GM20431 (cell line): ENCODE data around the gene MVK.

Source experiments
- in situ Hi-C: fragments of 300-500 bp; cut with MseI, MboI; formaldehyde crosslinking; loops from one replicate; pipeline ENCODE4 v1.15.0; 2020; ENCODE audit warnings: low sequenced_read_pairs; ENCODE audit not compliant: unreplicated experiment

Gene MVK

GRCh38 chr12:109561711-109562030, 11.9 kb upstream of the MVK start:
- in situ Hi-C loops = no loop called here

- in situ Hi-C loops = no loop called here
Measured at GRCh38 chr12:109562871-109563270, 10.7 kb upstream of the MVK start.

- in situ Hi-C loops = no loop called here
Measured at GRCh38 chr12:109563291-109564284, 10.0 kb upstream of the MVK start.

GRCh38 chr12:109566424-109566823, 7.2 kb upstream of the MVK start:
- in situ Hi-C loops = no loop called here

- in situ Hi-C loops = no loop called here
Measured at GRCh38 chr12:109567296-109567695, 6.3 kb upstream of the MVK start.

- in situ Hi-C loops = no loop called here
Measured at GRCh38 chr12:109567967-109568366, 5.6 kb upstream of the MVK start.

- in situ Hi-C loops = no loop called here
Measured at GRCh38 chr12:109568486-109568885, 5.1 kb upstream of the MVK start.

- in situ Hi-C loops = no loop called here
Measured at GRCh38 chr12:109571773-109572505, 1.7 kb upstream of the MVK start.

- in situ Hi-C loops = no loop called here
Measured at GRCh38 chr12:109572506-109572845, 1.1 kb upstream of the MVK start.

- in situ Hi-C loops = no loop called here
Measured at GRCh38 chr12:109573914-109574244, 285 bp downstream of the MVK start.

- in situ Hi-C loops = no loop called here
Measured at GRCh38 chr12:109575683-109576082, 2.1 kb downstream of the MVK start.

- in situ Hi-C loops = no loop called here
Measured at GRCh38 chr12:109577311-109577710, 3.7 kb downstream of the MVK start.

GRCh38 chr12:109578330-109578927, 4.8 kb downstream of the MVK start:
- in situ Hi-C loops = no loop called here

- in situ Hi-C loops = no loop called here
Measured at GRCh38 chr12:109579639-109580038, 6.0 kb downstream of the MVK start.

GRCh38 chr12:109580272-109580671, 6.7 kb downstream of the MVK start:
- in situ Hi-C loops = no loop called here

- in situ Hi-C loops = no loop called here
Measured at GRCh38 chr12:109580684-109581333, 7.2 kb downstream of the MVK start.

GRCh38 chr12:109581334-109581691, 7.7 kb downstream of the MVK start:
- in situ Hi-C loops = no loop called here

- in situ Hi-C loops = no loop called here
Measured at GRCh38 chr12:109581856-109582255, 8.3 kb downstream of the MVK start.

GRCh38 chr12:109582636-109583035, 9.0 kb downstream of the MVK start:
- in situ Hi-C loops = no loop called here

GRCh38 chr12:109583733-109584132, 10.1 kb downstream of the MVK start:
- in situ Hi-C loops = no loop called here
